GM23338 (cell line): ENCODE data around the gene STK38. TPM values are rescaled to one million over a fixed set of nuclear protein-coding genes. Genes with fewer than 3 reads are reported as not detected.

ENCODE experiments used
- ATAC-seq: fragments of 200-7000 bp; cut with Tn5 transposase; 3 replicates; pipeline ENCODE4 v1.9.1; 2020
- DNase-seq: peaks from one replicate; pipeline ENCODE4 v3.0.0-alpha.2; 2015; ENCODE audit warnings: low spot score
- H2AFZ ChIP-seq: fragments of 200-600 bp; sonication (generic); 2 replicates; pipeline ENCODE4 v1.8.0; 2016; ENCODE audit warnings: antibody characterized with exemption, mild to moderate bottlenecking, moderate library complexity
- H3F3A ChIP-seq: fragments of 200-600 bp; sonication (generic); replicated peaks from 2 replicates; pipeline ENCODE4 v1.8.0; 2017; ENCODE audit warnings: antibody characterized with exemption, mixed run types, low read depth
- H3K27ac ChIP-seq: fragments of 200-600 bp; sonication (generic); 2 replicates; pipeline ENCODE4 v1.6.1; 2016; ENCODE audit warnings: low read depth
- H3K27me3 ChIP-seq: fragments of 200-600 bp; sonication (generic); 2 replicates; pipeline ENCODE4 v1.8.0; 2016; ENCODE audit warnings: mild to moderate bottlenecking, mixed run types, moderate library complexity; ENCODE audit not compliant: insufficient read depth
- H3K36me3 ChIP-seq: fragments of 200-600 bp; sonication (generic); 2 replicates; pipeline ENCODE4 v1.8.0; 2016; ENCODE audit warnings: mild to moderate bottlenecking; ENCODE audit not compliant: insufficient read depth
- H3K4me1 ChIP-seq: fragments of 200-600 bp; sonication (generic); 2 replicates; pipeline ENCODE4 v1.8.0; 2016; ENCODE audit warnings: mild to moderate bottlenecking, moderate library complexity; ENCODE audit not compliant: insufficient read depth
- H3K4me2 ChIP-seq: fragments of 200-600 bp; sonication (generic); 2 replicates; pipeline ENCODE4 v1.7.1; 2017; ENCODE audit warnings: mixed run types
- H3K4me3 ChIP-seq: fragments of 200-600 bp; sonication (generic); 2 replicates; pipeline ENCODE4 v1.6.1; 2016; ENCODE audit warnings: mixed run types
- H3K79me2 ChIP-seq: fragments of 200-600 bp; sonication (generic); replicated peaks from 2 replicates; pipeline ENCODE4 v1.8.0; 2017; ENCODE audit warnings: mild to moderate bottlenecking; ENCODE audit not compliant: insufficient read depth
- H3K9me2 ChIP-seq: fragments of 200-600 bp; sonication (generic); 2 replicates; pipeline ENCODE4 v1.8.0; 2017; ENCODE audit not compliant: insufficient read depth
- H4K20me1 ChIP-seq: fragments of 200-600 bp; sonication (generic); replicated peaks from 2 replicates; pipeline ENCODE4 v1.8.0; 2017; ENCODE audit warnings: mild to moderate bottlenecking; ENCODE audit not compliant: insufficient read depth
- H3K27ac Mint-ChIP-seq: 2 replicates; pipeline ENCODE4 v1.8.0; 2020; ENCODE audit warnings: inconsistent platforms, mild to moderate bottlenecking, moderate library complexity, mixed read lengths
- H3K27me3 Mint-ChIP-seq: 3 replicates; pipeline ENCODE4 v1.8.0; 2022; ENCODE audit warnings: low read depth, mild to moderate bottlenecking, moderate library complexity, mixed read lengths, inconsistent platforms; ENCODE audit not compliant: insufficient read depth, poor library complexity
- H3K36me3 Mint-ChIP-seq: 3 replicates; pipeline ENCODE4 v1.8.0; 2021; ENCODE audit warnings: low read depth, mild to moderate bottlenecking, inconsistent platforms, moderate library complexity, mixed read lengths
- H3K4me1 Mint-ChIP-seq: 3 replicates; pipeline ENCODE4 v1.8.0; 2020; ENCODE audit warnings: mild to moderate bottlenecking, inconsistent platforms, mixed read lengths
- H3K4me3 Mint-ChIP-seq: 3 replicates; pipeline ENCODE4 v1.8.0; 2021; ENCODE audit warnings: moderate library complexity, mild to moderate bottlenecking, inconsistent platforms, mixed read lengths
- H3K9me3 Mint-ChIP-seq: 3 replicates; pipeline ENCODE4 v1.8.0; 2020; ENCODE audit warnings: moderate library complexity, mild to moderate bottlenecking, inconsistent platforms, mixed read lengths
- EZH2phosphoT487 ChIP-seq: fragments of 200-600 bp; sonication (generic); IDR thresholded peaks from one replicate; pipeline ENCODE4 v1.8.1; 2018; ENCODE audit warnings: antibody characterized with exemption; ENCODE audit not compliant: unreplicated experiment
- NANOG ChIP-seq: IDR thresholded peaks from 2 replicates; pipeline ENCODE4 v1.6.1; 2016; ENCODE audit warnings: antibody characterized with exemption, borderline replicate concordance
- ZNF114 ChIP-seq: fragments of 250-450 bp; sonication (Bioruptor Pico); IDR thresholded peaks from 2 replicates; pipeline ENCODE4 v1.5.0; 2020; ENCODE audit warnings: mild to moderate bottlenecking, moderate library complexity
- ZNF462 ChIP-seq: fragments of 250-450 bp; sonication (Bioruptor Pico); IDR thresholded peaks from 2 replicates; pipeline ENCODE4 v1.5.0; 2020; ENCODE audit warnings: mild to moderate bottlenecking, moderate library complexity
- polyA plus RNA-seq: library from polyadenylated mRNA; unstranded; fragments of >200 nt; fragmentation: Nextera tagmentation; extraction: Ambion mirVana; gene quantifications from 2 replicates; pipeline ENCODE4 v1.2.1, GENCODE V29; 2016
- total RNA-seq: library from RNA; depleted of rRNA; stranded (reverse); fragments of >200 nt; shearing (Covaris generic); gene quantifications from 2 replicates; pipeline ENCODE4 v1.2.3, GENCODE V29; 2014
- TF ChIP-seq, protein P1 (sequence below): IDR thresholded peaks from 2 replicates; pipeline ENCODE4 v1.6.1; 2016; ENCODE audit warnings: antibody characterized with exemption

Gene STK38
- total and polyA plus RNA-seq, 2 experiments from 2014 or later: 10.8 to 17.4 TPM

DNA sequence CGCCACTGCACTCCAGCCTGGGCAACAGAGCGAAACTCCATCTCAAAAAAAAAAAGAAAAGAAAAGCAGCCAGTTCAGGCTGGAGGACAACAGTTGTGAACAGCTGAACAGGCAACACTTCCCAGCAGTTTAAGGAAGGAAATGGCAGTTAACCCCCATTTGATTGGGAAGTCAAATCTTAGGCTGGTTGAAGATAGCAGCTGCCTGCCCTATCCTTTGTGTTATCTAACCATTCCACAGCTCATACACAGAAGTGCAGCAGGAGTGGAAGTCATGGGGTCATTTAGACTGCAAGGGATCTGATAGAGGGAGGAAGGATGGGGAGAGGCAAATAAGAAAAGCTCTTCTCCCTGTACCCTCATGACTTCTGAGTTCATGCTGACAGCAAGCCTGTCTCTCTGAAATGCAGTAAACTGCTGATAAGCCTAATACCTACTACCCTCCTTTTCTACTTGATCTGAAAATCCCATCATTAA lies 69.2 kb downstream of the STK38 start:
- ATAC-seq: no peak
- peaks cover 28% of the 10 kb centered on the region for H3K36me3 Mint-ChIP-seq

More for the DNA sequence above, 69.2 kb downstream of the STK38 start:
- H3K27ac Mint-ChIP-seq: no peak overlapping the region
- no peaks in the 10 kb centered on the region for H3K9me3 Mint-ChIP-seq
- Histone ChIP-seq H2AFZ (no peak overlapping the region), H3K27me3 (no peaks in the 10 kb centered on the region), H3K9me2 (no peaks in the 10 kb centered on the region), H3F3A (no peaks in the 10 kb centered on the region), H3K4me2 (no peak overlapping the region), H3K79me2 (no peaks in the 10 kb centered on the region), H4K20me1 (peaks cover 15% of the 10 kb centered on the region), H3K36me3 (peaks cover 11% of the 10 kb centered on the region), H3K4me1 (no peaks in the 10 kb centered on the region), H3K27ac (no peak overlapping the region), H3K4me3 (no peak overlapping the region)
- H3K4me1 Mint-ChIP-seq: no peaks in the 10 kb centered on the region; the same call in 2 of the 3 replicates
- no peak overlapping the region for H3K4me3 Mint-ChIP-seq
- no peak for TF ChIP-seq ZNF114 (CRISPR knock-in tag)
- no peak for TF ChIP-seq ZNF462 (CRISPR knock-in tag)
- no peak for TF ChIP-seq NANOG
- TF ChIP-seq, protein P1, sequence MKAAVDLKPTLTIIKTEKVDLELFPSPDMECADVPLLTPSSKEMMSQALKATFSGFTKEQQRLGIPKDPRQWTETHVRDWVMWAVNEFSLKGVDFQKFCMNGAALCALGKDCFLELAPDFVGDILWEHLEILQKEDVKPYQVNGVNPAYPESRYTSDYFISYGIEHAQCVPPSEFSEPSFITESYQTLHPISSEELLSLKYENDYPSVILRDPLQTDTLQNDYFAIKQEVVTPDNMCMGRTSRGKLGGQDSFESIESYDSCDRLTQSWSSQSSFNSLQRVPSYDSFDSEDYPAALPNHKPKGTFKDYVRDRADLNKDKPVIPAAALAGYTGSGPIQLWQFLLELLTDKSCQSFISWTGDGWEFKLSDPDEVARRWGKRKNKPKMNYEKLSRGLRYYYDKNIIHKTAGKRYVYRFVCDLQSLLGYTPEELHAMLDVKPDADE: no peak
- no peak for TF ChIP-seq EZH2phosphoT487
- no peaks in the 10 kb centered on the region for H3K27me3 Mint-ChIP-seq
- DNase-seq: no peak
